ENCODE measurements around the gene ZNF142. TPM values are rescaled to one million over a fixed set of nuclear protein-coding genes. Genes with fewer than 3 reads are reported as not detected.

ZNF142 gene
- total RNA-seq, 2 experiments from 2014 or later = 48.6 TPM

DNA sequence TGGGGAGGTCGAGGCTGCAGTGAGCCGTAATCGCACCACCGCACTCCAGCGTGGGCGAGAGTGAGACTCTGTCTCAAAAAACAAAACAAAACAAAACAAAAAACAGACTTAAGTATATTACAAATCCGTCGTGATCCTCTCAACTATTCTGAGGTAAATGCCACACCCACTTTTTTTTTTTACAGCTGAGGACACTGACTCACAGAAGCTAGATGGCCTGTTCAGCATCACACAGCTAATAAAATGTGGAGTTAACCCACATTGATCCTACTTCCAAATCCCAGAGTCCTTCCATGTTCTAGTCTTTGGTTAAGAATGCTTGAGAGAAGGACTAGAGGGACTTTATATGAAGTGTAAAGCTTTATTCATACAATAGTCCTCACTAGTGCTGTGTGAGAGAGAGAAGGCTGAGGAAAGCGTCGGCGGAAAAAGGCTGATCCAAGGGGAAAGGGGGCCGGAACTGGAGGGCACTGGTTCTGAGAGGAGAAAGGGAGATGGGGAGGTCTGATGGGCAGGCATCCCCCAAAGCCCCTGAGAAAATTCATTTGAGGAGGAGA lies 11.8 kb upstream of the ZNF142 start:
- Mint-ChIP-seq H3K4me3 (peak overlapping the region; percentile 97), H3K27me3 (no peaks in the 10 kb centered on the region), H3K9me3 (no peaks in the 10 kb centered on the region), H3K36me3 (no peaks in the 10 kb centered on the region), H3K27ac (peak overlapping the region; percentile 91), H3K4me1 (peaks cover 15% of the 10 kb centered on the region)
- DNase-seq (no peak), ATAC-seq (ENCODE audit: low read depth) (no peak)
- POLR2A ChIA-PET = interaction anchor here (0.5 to 3.9 kb wide), 4 partner anchors 11 to 381 kb away, joined by 3 to 53 read pairs (median 4); partner anchors contain the start of genes BCS1L and ZNF142

DNA sequence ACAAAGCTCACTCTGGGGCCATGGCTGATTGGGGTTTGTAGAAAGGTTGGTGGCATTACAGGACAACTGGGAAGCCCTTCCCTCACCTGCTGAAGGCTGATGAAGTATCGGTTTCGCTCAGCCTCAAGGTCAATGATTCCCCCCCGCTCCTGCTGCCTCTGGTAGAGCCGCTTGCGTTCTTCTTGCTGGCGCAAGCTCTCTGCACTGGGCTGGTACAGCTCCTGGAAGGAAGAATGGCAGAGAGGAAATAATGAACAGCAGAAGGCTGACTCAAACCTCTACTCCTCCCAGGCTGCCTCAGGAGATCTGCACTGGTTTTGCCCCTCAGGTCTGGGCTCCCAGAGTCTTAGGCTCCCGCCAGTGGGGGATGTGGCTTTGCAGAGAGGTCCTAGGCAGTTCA lies 5.2 kb upstream of the ZNF142 start:
- Mint-ChIP-seq H3K36me3 (peaks cover 6% of the 10 kb centered on the region), H3K27ac (no peak overlapping the region), H3K4me3 (no peak overlapping the region), H3K27me3 (no peaks in the 10 kb centered on the region), H3K4me1 (peaks cover 10% of the 10 kb centered on the region), H3K9me3 (no peaks in the 10 kb centered on the region)
- no peak for DNase-seq
- POLR2A ChIA-PET = no interaction called here
- ATAC-seq (ENCODE audit: low read depth) = no peak

DNA sequence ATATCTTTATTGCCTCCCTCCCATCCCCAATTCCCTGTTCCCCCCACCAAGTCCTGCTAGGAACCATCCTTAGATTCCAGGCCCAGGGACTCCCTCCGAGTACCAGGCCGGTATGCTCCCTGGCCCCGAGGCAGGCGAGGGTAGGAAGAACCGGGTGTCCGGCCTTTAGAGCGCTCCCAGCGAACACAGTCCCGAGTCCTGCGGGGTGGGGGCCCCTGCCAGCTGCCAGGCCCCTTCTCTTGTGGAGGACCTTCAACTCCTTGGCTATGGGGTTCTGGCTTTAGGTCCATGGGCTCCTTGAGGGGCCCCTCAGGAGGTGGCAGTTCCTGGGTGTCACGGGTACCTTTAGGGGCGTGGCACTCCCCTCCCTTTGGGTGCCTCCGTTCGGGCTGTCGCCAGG lies 4.5 kb upstream of the ZNF142 start:
- H3K27me3 Mint-ChIP-seq = no peaks in the 10 kb centered on the region
- ATAC-seq (ENCODE audit: low read depth) = no peak
- POLR2A ChIA-PET = no interaction called here
- DNase-seq = no peak
- no peak overlapping the region for H3K4me3 Mint-ChIP-seq
- H3K4me1 Mint-ChIP-seq = peaks cover 10% of the 10 kb centered on the region
- H3K27ac Mint-ChIP-seq = no peak overlapping the region
- peaks cover 6% of the 10 kb centered on the region for H3K36me3 Mint-ChIP-seq
- H3K9me3 Mint-ChIP-seq = no peaks in the 10 kb centered on the region

DNA sequence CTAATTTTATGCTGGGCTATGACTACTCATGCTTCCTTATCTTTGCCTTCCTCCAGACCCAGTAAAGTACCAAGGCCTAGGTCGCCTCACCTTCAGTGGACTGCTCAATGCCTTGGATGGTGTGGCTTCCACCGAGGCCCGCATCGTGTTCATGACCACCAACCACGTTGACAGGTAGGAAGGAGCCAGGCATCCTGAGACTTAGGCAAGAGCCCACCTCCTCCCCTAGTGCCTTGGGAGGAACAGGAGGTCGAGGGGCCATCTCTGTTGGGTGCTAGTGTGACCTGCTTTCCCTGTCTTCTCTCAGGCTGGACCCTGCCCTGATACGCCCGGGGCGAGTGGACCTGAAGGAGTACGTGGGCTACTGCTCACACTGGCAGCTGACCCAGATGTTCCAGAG lies 3.4 kb upstream of the ZNF142 start:
- ATAC-seq (ENCODE audit: low read depth) (no peak), DNase-seq (no peak)
- Mint-ChIP-seq H3K4me1 (peaks cover 17% of the 10 kb centered on the region), H3K27ac (no peak overlapping the region), H3K9me3 (no peaks in the 10 kb centered on the region), H3K4me3 (no peak overlapping the region), H3K27me3 (no peaks in the 10 kb centered on the region), H3K36me3 (peaks cover 6% of the 10 kb centered on the region)
- POLR2A ChIA-PET = no interaction called here

DNA sequence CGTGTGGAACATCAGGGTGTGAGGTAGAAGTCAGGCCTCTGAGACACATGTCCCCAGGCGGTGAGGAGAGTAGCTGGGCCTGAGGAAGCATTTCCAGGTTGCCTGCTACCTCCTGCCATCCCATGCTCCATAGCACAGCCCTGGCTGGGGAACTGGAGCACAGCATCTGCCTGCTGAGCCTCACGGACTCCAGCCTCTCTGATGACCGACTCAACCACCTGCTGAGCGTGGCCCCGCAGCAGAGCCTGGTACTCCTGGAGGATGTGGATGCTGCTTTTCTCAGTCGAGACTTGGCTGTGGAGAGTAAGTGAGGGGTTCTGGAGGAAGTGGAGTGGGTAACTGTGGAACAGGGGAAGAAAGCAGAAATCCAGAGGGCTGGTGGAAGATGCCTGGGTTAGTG lies 3.0 kb upstream of the ZNF142 start:
- H3K4me1 Mint-ChIP-seq = peaks cover 20% of the 10 kb centered on the region
- no peaks in the 10 kb centered on the region for H3K9me3 Mint-ChIP-seq
- POLR2A ChIA-PET = interaction anchor here (5.1 kb wide), 1 partner anchor 8 kb away, joined by 53 read pairs; the partner anchor contains the start of genes RNF25 and STK36
- H3K4me3 Mint-ChIP-seq = no peak overlapping the region
- no peak overlapping the region for H3K27ac Mint-ChIP-seq
- no peak for ATAC-seq (ENCODE audit: low read depth)
- H3K36me3 Mint-ChIP-seq = peaks cover 9% of the 10 kb centered on the region
- DNase-seq = no peak
- no peaks in the 10 kb centered on the region for H3K27me3 Mint-ChIP-seq

DNA sequence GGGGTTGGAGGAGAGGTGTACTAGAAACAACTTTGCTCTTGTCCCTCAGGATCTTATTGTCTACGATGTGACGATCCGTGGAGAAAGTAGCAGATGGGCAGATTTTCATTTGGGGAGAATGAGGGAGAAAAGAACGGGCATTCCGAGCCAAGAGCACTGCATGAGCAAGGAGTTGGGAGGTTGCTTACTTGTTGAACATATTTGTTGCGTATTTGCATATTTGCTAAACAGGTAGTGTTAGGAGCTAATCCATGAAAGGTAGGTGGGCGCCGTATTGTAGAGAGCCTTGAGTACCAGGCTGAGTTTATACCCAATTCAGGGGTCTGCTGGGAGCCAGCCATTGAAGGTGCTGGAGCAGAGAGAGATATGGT lies 550 bp upstream of the ZNF142 start:
- Mint-ChIP-seq H3K4me1 (peaks cover 28% of the 10 kb centered on the region), H3K27ac (peak overlapping the region; percentile 96), H3K9me3 (no peaks in the 10 kb centered on the region), H3K36me3 (peaks cover 10% of the 10 kb centered on the region), H3K27me3 (no peaks in the 10 kb centered on the region), H3K4me3 (peak overlapping the region; percentile 98)
- DNase-seq (no peak), ATAC-seq (ENCODE audit: low read depth) (no peak)
- POLR2A ChIA-PET = interaction anchor here (0.6 to 5.1 kb wide), 12 partner anchors 8 to 628 kb away, joined by 3 to 53 read pairs (median 4); partner anchors contain the start of genes RNF25, STK36 and TTLL4

DNA sequence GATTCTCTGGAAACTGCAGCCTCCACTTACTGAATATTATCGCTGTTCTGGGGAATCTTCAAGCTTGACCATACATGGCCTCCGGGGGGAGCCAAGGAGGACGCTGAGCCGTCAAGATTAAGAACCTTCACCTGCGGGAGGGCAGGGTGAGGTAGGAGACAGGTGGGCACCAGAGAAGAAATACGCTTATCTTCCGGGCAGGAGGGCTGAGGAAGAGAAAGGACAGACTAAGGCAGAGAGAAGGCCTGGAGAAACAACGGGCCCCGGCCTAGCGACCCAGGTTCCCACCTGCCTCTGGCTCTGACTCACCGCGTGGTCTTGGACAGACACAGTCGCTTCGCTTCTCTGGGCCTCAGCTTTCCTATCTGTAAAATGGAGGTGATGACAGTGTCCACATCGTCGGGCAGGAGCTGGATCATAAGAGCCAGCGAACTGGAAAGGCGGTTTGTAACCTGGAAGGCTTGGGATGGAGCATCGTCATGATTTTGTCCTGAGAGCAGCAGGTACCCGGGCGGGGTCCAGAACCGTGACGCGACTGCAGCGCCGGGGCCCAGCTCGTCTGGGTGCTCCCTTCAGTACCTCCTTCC lies 659 bp downstream of the ZNF142 start:
- POLR2A ChIA-PET = interaction anchor here (0.7 to 5.1 kb wide), 10 partner anchors 8 to 443 kb away, joined by 3 to 53 read pairs (median 4); partner anchors contain the start of genes RNF25, STK36 and TTLL4
- ATAC-seq (ENCODE audit: low read depth) (peak; percentile 36), DNase-seq (peak; percentile 63)
- Mint-ChIP-seq H3K4me1 (peaks cover 28% of the 10 kb centered on the region), H3K4me3 (peak overlapping the region; percentile 98), H3K27ac (peak overlapping the region; percentile 96), H3K36me3 (peaks cover 6% of the 10 kb centered on the region), H3K27me3 (no peaks in the 10 kb centered on the region), H3K9me3 (no peaks in the 10 kb centered on the region)

DNA sequence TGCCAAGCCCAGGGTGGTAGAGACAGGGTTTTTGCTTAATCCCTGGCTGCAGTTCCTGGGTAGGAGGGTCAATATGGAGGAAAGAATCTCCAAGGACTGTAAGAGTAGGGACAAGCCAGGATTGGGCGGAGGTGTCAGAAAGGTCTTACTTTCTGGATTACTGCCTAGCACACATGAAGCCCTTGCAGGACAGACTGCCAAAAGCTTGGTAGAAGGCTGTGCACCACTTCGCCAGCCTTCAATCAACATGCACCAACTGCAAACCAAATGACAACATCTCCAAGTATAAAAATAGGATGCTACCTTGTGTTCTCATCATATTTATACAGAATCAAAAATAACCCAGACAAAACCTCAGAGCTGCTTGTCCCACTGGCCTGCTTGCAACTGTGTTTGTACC lies 3.7 kb downstream of the ZNF142 start:
- peaks cover 28% of the 10 kb centered on the region for H3K4me1 Mint-ChIP-seq
- no peak for ATAC-seq (ENCODE audit: low read depth)
- no peak overlapping the region for H3K4me3 Mint-ChIP-seq
- POLR2A ChIA-PET = no interaction called here
- DNase-seq = no peak
- no peak overlapping the region for H3K27ac Mint-ChIP-seq
- H3K9me3 Mint-ChIP-seq = no peaks in the 10 kb centered on the region
- peaks cover 7% of the 10 kb centered on the region for H3K36me3 Mint-ChIP-seq
- H3K27me3 Mint-ChIP-seq = no peaks in the 10 kb centered on the region

DNA sequence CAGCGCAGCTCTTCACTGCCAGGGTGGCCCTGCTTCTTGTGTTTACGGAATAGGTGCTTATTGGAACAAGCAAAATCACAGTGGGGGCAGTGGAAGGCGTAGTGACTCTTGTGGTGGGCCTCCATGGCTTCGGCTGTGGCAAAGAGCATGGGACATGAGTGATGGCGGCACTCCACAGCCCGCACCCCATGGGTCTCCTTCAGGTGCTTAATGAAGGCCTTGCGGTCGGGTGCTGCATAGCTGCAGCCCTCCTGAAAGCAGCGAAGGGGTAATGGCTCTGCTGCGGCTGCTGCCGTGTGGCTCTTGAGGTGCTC lies 10.7 kb downstream of the ZNF142 start:
- H3K9me3 Mint-ChIP-seq = no peaks in the 10 kb centered on the region
- no peak for DNase-seq
- peaks cover 8% of the 10 kb centered on the region for H3K36me3 Mint-ChIP-seq
- peaks cover 7% of the 10 kb centered on the region for H3K4me1 Mint-ChIP-seq
- H3K4me3 Mint-ChIP-seq = no peak overlapping the region
- ATAC-seq (ENCODE audit: low read depth) = peak; percentile 9
- POLR2A ChIA-PET = interaction anchor here (0.7 kb wide), 1 partner anchor 200 kb away, joined by 3 read pairs; no protein-coding TSS in a partner anchor
- no peaks in the 10 kb centered on the region for H3K27me3 Mint-ChIP-seq
- H3K27ac Mint-ChIP-seq = no peak overlapping the region

DNA sequence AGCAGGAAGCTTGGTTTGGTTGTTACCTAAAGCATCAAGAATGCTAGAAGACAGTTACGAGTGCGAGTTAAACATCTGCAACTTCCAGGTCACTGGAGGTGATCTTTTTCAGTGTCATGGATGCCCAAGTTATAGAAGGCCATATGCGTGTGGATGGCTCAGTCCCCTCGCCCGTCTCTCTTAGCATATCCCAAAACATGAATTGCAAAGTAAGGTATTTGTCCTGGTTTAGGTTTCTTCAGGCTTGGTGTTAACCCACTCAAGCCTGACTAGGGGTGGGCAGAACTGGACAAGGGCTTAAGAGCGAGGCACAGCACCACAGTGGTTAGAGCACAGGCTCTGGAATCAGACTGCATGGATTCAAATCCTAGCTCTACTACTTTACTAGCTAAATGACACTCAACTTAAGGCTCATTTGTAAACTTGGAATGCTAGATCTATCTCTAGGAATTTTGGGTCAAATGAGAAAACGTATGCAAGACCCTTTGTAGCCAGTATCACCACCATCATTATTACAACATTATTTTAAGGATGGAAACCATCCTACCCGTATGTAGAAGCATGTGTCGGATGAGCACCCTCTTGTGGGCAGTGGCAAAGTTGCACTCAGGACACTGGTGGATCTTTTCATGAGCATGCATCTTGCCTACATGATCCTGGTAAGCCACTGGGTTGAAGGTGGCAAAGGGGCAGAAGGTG lies 11.2 kb downstream of the ZNF142 start:
- DNase-seq = peak; percentile 57
- H3K27ac Mint-ChIP-seq = no peak overlapping the region
- H3K4me3 Mint-ChIP-seq = no peak overlapping the region
- POLR2A ChIA-PET = interaction anchor here (0.7 kb wide), 1 partner anchor 201 kb away, joined by 3 read pairs; no protein-coding TSS in a partner anchor
- peak; percentile 84 for ATAC-seq (ENCODE audit: low read depth)
- H3K9me3 Mint-ChIP-seq = no peaks in the 10 kb centered on the region
- H3K4me1 Mint-ChIP-seq = peaks cover 7% of the 10 kb centered on the region
- H3K36me3 Mint-ChIP-seq = peaks cover 8% of the 10 kb centered on the region
- no peaks in the 10 kb centered on the region for H3K27me3 Mint-ChIP-seq

DNA sequence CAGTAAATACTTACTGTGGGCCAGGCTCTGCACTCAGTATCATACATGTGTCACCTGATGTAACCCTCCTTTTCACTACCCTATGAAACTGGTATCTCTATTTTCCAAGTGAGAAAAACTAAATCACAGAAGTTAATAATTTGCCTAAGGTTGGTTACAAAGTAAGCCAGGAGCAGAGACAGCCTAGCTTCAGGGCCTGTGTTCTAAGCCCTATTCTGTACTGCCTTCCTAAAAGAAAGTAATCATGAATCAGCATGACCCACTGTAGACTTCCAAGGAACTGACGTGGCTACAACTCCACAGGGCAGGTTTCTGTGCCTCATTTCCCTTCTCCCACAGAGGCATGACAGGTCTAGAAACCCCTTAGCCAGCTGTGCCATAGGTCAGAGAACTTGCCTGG lies 14.3 kb downstream of the ZNF142 start:
- no peak overlapping the region for H3K27ac Mint-ChIP-seq
- no peaks in the 10 kb centered on the region for H3K27me3 Mint-ChIP-seq
- no peak for ATAC-seq (ENCODE audit: low read depth)
- POLR2A ChIA-PET = no interaction called here
- no peak for DNase-seq
- H3K4me1 Mint-ChIP-seq = peaks cover 7% of the 10 kb centered on the region
- H3K4me3 Mint-ChIP-seq = no peak overlapping the region
- H3K9me3 Mint-ChIP-seq = no peaks in the 10 kb centered on the region
- peaks cover 12% of the 10 kb centered on the region for H3K36me3 Mint-ChIP-seq

DNA sequence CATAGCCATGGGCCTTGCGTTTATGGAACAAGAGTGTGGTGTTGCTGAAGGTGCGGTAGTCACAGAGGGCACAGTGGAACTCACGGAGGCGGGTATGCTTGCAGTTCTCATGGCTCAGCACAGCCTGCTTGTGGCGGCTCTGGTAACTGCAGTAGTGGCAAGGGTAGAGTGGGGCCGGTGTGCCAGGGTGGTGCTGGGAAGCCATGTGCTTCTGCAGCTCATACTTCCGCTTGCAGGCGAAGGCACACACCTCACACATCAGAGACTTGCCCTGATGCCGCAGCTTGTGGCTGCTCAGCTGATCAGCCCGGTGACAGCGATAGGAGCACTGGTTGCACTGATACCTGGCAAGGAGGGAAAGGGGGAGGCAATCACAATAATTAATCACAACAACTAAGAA lies 14.7 kb downstream of the ZNF142 start:
- Mint-ChIP-seq H3K27ac (no peak overlapping the region), H3K4me1 (peaks cover 7% of the 10 kb centered on the region), H3K4me3 (no peak overlapping the region), H3K27me3 (no peaks in the 10 kb centered on the region), H3K9me3 (no peaks in the 10 kb centered on the region), H3K36me3 (peaks cover 12% of the 10 kb centered on the region)
- no peak for DNase-seq
- ATAC-seq (ENCODE audit: low read depth) = no peak
- POLR2A ChIA-PET = no interaction called here

DNA sequence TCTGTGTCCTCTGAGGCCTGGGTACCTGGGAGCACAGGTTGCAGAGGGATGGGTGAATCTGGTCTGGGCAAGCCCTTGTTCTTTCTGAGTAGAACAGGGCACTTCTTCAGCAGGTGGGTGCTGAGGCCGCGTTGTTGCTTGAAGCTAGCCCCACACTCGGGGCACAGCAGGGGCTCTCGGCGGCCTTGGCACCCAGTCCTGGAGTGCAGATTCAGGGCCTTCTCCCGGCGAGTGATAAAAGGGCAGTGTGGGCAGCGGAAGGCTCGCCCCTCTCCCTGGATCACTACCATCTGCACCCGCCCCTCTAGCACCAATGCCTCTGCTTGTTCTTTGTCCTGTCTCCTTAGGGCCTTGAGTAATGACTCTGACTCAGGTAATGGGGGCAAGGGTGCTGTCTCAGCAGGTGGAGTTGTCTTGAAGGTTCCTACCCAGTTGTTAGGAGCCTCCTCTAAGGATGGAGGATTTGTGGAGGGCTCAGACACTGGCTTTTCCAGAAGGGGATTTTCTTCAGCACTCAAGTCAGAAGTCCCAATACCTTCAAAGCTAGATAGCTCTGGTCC lies 15.6 kb downstream of the ZNF142 start:
- Mint-ChIP-seq H3K36me3 (peaks cover 9% of the 10 kb centered on the region), H3K9me3 (no peaks in the 10 kb centered on the region), H3K27ac (no peak overlapping the region), H3K4me1 (peaks cover 7% of the 10 kb centered on the region), H3K4me3 (no peak overlapping the region), H3K27me3 (no peaks in the 10 kb centered on the region)
- DNase-seq = no peak
- no peak for ATAC-seq (ENCODE audit: low read depth)
- POLR2A ChIA-PET = no interaction called here

DNA sequence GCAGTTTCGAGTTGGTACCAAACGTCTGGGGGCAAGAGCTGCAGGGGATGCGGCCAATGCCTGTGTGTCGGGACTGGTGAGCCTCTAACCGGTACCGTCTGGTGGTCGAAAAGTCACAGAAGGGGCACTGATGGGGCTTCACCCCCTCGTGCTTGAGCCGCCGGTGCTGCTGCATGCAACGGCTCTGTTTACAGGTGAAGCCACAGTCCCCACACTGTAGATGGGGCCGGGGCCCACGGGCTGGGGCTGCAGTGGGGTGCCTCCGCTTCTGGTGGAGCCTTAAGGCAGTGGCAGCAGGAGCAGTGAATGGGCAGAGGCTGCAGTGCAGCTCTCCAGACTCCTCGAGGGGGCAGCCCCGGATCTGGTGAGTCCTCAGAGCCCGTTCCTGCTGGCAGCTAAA lies 16.6 kb downstream of the ZNF142 start:
- H3K27me3 Mint-ChIP-seq = no peaks in the 10 kb centered on the region
- no peak overlapping the region for H3K4me3 Mint-ChIP-seq
- H3K9me3 Mint-ChIP-seq = no peaks in the 10 kb centered on the region
- H3K27ac Mint-ChIP-seq = no peak overlapping the region
- no peak for DNase-seq
- no peak for ATAC-seq (ENCODE audit: low read depth)
- peaks cover 13% of the 10 kb centered on the region for H3K36me3 Mint-ChIP-seq
- H3K4me1 Mint-ChIP-seq = peaks cover 2% of the 10 kb centered on the region
- POLR2A ChIA-PET = no interaction called here

Data from activated naive CD8-positive, alpha-beta T cell treated with anti-CD3 and anti-CD28 coated beads, Interleukin-2, amount 10 ng/mL, durations not matched to agents 7 days and 5 days (primary cell).